ENCODE data around the gene ZNF189.

ZNF189 gene

DNA sequence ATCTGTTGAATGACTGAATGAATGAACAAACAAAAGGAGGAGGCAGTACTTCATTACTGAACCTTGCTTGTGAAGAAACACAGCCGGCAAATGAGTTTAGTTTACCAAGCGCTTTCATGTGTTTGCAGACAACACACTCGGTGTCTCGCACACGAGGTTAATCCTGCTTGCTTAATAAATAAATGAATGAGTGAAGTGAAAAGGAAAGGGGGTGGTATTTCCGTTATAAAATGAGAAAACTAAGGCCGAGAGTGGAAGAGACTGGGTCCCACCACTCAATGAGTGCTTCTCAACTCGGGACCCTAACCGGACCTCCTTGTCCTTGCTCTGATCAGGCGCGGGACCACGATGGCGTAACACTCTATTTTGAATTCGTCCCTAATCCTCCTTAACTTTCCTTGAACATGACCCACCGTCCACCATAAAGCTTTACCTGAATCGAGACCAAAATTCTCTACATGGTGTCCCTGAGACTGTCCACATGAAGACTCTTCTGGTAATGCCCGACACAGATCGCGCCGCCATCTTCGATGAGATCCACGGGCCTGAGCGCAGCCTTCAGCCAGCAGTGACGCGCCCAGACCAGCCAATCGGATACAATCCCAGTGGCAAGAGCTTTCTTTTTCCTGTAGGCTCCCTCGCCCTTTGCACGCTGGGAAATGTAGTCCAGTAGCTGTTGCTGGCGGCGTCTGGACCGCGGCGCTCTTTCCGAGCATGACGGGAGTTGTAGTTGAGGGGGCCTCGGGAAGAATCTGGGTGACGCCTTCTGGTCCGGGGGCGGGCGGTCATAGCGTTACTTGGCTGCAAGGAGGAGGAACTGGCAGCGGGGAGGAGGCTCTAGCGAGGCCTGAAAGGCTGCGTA lies at the start of gene ZNF189, which contains the start of gene MRPL50:
ZNF189 (plus strand) TSS at position 784 of the 862 bp plus-strand sequence. CDS start 306 bp downstream, outside the sequence.
MRPL50 (minus strand) TSS at position 551 of the 862 bp plus-strand sequence; CDS start at position 525, 26 bp downstream.
- DNase-seq = peak; percentile 96 to 97

DNA sequence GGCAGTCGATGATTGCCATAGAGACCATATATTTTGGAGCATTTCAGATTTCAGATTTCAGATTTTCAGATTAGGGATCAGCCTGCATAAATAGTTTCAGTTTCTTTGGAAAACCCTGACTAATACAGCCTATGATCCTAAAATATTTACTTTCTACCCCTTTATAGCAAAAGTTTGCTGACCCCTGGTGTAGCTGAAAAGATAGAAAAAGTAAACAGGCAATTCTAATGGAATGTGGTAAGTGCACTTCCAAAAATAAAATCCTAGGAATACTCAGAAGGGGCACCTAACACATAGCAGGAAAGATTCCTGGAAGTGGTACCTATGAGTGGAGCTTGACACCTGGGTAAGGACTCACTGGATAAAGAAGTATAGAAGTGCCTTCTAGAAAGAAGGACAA lies 48.4 kb upstream of the ZNF189 start:
- DNase-seq = no peak

DNA sequence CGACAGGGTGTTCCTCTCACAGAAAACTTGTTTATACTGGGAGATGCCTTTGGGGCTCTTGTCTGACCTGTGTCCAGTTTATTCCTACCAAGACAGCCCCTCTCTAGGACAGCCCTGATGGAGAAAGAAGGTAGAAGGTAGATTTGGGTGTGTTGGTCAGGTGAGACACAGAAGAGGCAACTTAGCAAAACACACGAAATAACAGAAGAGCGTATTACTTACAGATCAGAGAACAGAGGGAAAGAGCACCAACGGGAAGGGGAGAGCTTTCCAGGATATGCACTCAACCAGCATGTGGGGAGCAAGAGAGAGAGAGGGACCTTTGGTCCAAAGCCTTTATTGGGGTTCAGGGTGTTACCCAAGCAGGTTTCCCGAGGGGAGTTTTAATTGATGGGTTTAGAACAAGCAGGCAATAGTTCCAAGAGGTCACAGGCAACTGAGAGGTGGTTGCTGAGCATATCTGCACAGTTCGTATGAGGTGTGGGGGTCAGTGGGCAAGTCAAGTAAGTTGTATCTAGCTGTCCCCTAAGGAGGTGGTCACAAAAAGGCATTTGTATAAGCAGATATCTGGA lies 45.7 kb upstream of the ZNF189 start:
- no peak for DNase-seq

DNA sequence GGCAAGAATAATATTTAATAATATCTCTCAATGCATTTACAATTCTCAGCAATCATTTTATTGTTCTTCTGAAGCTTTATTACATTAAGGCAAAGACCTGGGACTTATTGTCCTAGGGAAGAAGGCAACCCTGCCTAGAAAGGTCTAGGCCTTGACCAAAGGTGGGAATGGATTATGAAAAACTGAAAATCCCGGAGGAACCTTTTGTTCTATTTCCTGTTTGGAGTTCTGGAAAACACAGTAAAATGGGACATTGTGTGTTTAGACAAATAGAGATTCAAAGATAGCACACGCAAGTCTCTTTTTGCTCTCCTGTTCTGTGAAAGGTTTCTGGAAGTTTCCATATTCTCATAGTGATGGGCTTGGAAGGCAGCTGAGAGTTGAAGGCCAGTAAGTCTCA lies 45.0 kb upstream of the ZNF189 start:
- no peak for DNase-seq

DNA sequence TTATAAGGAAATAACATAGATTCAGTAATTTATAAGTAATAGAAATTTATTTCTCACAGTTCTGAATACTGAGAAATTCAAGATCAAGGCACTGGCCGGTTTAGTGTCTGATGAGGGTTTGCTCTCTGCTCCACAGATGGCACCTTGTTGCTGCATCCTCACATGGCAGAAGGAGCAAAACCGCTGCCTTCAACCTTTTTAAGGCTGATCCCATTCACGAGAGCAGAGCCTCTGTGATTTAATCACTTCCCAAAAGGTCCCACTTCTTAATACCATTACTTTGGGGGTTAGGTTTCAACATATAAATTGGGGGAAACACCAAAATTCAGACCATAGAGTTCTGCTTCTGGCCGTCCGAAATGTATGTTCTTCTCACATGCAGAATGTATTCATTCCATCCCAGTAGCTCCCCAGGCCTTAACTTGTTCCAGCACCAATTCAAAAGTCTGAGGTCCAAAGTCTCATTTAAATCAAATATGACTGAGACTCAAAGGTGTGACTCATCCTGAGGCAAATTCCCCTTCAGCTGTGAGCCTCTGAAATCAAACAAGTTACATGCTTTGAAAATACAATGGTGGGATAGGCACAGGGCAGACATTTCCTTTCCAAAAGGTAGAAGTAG lies 44.4 kb upstream of the ZNF189 start:
- no peak for DNase-seq

DNA sequence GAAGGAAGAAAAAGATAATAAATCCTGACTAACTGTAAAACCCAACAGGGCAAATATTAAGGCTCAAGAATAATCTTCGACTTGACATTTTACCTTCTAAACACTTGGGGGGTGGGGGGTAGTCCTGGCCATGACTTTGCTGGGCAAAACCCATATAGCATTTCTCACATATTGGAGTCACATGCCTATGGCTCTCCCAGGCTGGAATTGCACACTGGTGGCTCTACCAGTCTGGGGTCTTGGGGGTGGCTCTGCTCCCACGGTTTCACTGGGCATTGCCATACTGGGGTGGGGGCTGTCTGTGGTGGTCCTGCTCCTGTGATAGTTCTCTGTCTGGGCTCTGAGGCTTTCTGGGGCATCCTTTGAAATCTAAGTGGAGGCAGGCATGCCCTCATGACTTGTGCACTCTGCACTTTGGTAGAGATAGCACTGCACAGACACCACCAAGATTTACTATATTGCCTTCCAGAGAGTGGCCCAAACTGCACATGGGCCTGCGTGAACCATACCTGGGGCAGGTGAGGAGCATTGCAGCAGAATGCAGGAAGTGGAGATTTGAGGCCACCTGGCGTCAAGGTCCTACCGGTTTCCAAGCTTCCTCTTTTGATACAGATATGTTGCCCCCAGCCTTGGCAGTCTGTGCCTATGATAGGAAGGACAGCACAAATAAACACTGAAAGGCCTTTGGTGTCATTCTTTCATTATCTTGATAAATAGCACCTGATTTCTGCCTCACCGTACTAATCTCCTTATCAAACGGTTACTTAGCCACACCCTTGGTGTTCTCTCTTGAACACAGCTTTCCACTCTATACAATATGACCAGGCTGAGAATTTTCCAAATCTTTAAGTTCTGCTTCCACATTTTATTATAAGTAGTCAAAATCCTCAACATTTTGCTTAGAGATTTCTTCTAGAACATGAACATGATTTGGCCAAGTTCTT lies 43.6 kb upstream of the ZNF189 start:
- DNase-seq = no peak

DNA sequence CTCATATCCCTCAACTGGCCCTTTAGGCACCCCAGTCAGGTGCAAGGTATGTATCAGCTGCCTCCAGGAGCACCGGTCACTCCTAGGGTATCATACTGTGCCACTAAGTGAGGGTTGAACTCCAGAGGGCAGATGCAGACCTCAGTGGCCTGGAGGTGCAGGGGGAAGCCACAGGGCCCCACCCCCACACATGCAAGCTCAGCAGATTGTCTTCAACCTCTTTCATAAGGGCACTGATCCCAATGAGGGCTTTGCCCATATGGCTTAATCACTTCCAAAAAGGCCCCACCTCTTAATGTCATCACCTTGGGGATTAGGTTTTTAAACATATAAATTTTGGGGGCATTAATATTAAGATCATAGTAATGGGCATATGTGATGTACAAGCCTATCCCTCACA lies 42.0 kb upstream of the ZNF189 start:
- DNase-seq = no peak

DNA sequence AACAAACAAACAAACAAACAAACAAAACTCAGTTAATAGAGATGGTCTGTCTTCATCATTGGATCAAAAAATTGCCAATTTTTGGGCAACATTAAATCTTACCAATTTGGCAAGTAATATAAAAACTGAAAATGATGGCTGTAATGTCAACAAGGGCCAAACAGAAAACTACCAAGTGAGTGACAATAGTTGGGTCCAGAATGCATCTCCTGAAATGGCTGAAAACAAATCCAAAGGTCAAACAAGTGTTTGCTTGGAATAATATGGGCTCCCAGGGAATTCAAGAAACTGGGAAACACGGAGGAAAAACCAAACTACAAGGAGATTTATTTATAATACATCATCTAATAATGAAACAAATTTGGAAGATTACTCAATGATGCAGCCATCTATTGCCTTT lies 39.0 kb upstream of the ZNF189 start:
- no peak for DNase-seq

DNA sequence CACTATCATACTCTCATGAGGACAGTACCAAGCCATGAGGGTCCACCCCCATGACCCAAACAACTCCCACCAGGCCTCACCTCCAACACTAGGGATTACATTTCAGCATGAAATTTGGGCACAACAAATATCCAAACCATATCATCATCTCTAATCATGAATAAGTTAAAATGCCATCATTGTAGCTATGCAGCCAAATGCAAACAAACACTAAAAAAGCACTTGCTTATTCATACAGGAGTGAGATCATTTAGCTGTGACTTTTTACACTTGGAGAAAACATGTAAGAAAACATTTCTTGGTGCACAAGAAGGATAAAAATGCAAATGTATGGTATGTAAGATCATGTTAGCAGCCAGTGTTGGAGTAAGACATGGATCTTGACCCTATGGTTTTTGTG lies 38.0 kb upstream of the ZNF189 start:
- no peak for DNase-seq

DNA sequence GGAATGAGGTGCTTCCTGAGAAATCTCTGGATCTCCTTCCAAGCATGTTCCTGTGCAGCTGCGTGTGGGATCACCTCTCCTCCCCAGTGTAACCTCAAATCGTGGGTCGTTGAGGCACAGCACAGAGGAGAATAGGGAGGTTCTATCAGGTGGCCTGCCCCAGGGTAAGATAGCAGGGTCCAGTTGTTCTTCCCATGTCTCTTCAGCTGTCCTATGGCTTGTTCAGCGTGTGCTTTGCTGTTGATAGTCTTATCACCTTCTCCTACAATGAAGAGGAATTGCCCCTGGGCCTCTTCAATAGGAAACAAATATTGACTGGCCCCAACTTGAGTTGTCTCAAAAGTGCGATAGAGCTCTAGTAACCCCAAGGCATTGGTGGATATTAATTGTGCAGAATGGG lies 36.2 kb upstream of the ZNF189 start:
- no peak for DNase-seq

DNA sequence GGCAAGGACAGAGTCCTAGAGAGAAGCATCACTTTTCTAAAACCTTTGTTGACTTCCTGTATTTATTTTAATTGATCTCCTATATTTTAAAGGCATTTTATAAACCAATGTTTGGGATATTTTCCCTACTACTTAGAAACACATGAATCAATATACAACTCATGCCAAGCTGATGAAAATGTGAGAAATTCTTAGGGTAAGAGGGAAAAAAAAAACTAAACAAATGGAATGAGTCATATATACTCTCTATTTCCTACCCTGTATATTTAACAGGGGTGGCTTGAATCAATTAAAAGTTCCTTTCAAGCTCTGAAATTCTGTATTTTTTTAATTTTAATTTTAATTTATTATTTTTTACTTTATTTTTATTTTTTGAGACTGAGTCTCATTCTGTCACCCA lies 33.5 kb upstream of the ZNF189 start:
- DNase-seq = no peak

DNA sequence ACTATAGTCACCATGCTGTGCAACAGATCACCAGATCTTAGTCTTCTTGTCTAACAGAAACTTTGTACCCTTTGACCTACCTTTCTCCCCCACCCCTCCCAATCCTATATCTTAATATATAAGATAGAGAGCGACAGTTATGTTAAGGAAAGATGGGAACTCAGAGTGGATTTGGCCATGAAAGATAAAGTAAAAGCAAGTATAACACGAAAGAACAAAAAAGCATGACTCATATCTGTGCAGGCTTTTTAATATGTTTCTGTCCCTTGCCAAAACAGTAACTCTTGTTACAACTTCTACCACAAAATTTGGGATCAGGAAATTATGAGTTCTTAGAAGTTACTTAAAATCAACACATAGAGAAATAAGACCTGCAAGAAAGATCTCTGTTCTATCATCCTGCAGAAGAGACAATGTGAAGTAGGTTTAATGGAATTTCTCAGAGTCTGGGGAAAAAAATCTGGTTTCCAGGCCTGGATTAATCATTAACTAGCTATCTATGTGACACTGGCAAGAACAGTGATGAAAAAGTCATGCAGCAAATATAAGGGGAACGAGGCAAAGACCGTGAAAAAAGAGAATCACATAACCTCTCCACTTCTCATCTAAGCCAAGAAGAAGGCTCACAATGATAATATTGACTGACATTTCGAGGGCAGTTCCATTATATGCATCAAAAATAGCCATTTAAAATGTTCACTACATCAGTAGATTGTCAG lies 32.5 kb upstream of the ZNF189 start:
- DNase-seq = no peak

DNA sequence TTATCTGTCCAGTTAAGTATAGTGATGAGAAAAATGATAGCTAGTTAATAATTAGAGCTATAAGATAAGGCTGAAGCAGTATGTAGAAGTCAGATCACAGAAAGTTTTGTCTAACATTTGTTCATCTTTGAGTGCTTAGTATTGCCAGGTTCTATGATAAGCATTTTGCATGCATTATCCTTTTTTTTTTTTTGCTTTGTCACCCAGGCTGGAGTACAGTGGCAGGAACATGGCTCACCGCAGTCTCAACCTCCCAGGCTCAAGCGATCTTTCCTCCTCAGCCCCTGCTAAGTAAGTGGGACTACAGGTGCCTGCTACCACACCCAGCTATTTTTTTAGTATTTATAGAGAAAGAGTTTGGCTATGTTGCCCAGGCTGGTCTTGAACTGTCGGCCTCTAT lies 31.3 kb upstream of the ZNF189 start:
- DNase-seq = no peak

DNA sequence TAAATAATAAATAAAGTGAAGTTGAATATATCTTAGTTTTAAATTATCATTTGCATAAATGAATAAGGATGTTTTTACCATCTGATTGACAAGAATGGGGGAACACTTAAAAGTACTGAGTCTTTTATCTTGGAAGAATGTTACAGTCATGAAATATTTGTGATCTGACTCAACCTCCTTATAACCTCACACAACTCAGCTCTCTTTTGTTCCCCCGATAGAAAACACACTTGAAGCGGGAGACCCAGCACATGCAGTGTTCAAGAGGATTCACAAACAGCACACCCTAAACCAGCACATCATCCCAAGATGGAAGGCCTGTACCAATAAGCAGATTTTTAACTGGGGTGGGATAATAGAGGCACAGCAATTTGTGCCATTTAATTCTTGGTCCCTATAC lies 29.4 kb upstream of the ZNF189 start:
- DNase-seq = no peak

DNA sequence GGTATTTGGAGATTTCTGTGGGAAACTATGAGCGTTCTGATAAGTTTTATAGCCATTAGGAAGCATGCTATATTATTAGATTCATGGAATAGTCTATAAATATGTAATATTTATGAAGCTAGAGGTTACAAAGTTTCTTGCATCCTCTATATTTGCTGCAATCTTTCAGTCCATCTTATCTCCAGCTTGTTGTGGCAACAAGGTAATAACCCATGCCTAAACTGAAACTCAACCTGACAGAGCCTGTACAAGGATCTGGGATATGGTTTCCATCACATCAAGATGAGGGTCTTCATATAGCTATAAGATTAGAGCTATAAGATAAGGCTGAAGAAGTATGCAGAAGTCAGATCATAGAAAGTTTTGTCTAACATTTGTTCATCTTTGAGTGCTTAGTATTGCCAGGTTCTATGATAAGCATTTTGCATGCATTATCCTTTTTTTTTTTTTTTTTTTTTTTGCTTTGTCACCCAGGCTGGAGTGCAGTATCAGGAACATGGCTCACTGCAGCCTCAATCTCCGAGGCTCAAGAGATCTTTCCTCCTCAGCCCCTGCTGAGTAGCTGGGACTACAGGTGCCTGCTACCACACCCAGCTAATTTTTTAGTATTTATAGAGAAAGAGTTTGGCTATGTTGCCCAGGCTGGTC lies 28.6 kb upstream of the ZNF189 start:
- no peak for DNase-seq

DNA sequence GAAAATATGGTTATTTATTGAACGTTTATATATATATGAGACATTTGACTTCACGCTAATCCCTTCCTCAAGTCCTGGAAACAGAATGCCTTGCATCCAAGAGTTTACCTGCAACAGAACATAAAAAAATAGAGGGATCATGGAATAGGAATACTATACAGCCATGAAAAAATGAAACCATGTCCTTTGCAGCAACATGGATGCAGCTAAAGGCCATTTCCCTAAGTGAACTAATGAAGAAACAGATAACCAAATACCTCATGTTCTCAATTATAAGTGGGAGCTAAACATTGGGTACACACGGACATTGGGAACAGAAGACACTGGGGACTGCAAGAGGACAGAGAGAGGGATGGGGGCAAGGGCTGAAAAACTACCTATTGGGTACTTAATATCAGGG lies 26.8 kb upstream of the ZNF189 start:
- DNase-seq = no peak

DNA sequence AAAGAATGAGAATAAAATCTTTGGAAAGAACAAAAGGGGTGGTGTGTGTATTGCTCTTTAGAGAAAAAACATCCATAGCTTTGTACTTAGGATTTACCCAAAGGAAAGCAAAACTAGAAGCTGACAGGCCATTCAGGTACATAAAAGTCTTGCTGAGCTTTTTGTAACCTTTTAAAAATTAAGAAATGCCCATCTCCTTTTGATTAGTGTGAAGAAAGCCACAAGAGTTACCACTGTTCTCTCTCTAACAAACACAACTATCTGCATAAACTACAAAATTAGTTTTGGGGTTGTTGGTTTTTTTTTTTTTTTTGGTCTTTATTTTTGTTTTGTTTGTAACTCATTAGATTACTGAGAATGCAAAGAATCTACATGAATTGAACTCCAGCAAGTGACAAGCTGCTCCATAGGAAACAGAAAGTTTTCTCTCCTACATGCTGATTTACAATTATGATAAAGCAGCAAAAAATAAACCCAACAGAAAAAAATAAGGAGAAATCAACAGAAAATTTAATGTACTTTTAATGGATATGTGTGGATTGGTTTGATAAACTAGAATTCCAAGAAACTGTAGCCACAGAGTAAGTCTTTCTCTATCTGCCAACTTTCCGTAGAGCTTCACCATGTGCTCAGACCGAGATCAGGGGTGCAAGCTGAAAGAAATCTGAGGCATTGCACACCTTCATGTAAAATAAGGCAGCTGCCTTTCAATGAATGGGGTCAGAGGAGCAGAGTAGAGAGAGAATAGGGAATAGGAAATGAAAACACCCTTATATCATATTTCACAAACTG lies 26.1 kb upstream of the ZNF189 start:
- no peak for DNase-seq

DNA sequence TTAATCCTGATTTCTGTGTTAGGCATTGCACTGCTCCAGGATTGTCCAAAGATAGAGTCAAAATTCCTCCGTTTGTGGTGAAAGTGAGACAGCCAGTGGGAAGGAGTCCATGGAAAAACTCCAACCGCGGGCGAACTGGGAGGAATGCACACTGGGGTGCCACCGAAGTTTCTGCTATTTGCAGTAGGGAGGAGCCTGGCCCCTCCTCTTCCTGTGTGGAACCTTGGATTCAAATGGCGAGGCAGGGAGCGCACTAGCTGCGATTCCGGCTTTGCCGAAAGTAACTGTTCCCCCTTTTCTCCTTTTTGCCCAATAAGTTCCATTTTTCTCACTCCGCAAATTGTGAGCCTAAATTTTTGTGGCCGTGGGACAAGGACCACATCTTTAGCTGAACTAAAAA lies 23.1 kb upstream of the ZNF189 start:
- DNase-seq = no peak

DNA sequence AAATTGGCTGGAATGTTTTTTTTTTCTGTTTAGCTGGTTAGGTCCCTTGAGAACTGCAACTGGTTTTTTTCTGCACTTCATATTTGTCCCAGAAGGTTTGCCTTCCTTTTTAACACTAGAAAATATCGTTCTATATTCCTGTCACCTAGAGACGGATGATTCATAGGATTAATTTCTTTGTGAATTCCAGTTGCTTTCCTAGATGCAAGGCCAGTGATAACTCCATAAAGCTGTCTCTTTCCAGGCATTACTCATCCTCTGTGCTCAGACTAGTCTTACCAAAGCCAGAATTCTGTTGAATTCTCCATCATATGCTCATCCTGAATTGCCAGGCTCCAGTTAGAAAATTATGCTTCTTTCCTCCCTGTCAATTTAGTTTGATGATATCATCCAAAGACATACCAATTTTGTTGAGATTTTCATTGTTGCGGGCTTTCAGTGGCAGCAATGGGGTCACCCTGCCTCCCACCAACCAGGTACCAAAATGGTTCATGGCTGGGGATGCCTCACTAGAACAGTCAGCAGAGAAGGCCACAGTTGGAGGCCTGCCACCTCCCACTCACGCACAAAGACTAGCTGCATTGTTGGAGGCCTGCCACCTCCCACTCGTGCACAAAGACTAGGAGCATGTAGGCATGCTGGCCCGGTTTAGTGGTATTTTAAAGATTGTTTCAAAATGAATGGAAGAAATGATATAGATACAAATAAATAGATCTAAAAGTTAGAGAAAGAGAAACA lies 22.4 kb upstream of the ZNF189 start:
- DNase-seq = no peak

DNA sequence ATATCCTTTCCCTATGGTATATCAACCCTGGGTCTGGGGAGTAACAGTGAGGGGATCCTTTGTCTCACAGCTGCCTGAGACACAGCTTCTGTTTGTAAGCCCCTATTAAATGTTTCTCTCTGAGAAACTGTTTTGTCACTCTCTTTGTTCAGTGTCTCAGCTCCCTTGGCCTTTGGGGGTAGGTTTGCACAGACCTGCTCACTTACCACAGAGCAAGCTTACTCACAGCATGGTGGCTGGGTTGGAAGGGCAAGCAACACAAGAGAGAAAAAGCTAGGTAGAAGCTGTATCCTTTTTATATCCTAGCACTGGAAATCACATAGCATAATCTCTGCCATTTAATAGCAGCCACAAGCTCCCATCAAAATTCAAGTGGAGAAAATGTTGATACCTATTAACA lies 18.4 kb upstream of the ZNF189 start:
- DNase-seq = no peak
